Type B pancreatic cell (in vitro differentiated cells): ENCODE measurements around the gene GPBAR1. TPM values are rescaled to one million over a fixed set of nuclear protein-coding genes. Genes with fewer than 3 reads are reported as not detected.
A peak's percentile ranks its signal among the peaks of the same experiment; 100 is the strongest.

Experiments
- DNase-seq: peaks from one replicate; pipeline ENCODE4 v3.0.0; 2021; ENCODE audit warnings: mixed read lengths; ENCODE audit not compliant: unreplicated experiment; ENCODE audit errors: extremely low spot score
- H3K27ac Mint-ChIP-seq: 2 replicates; pipeline ENCODE4 v1.8.0; 2021; ENCODE audit warnings: mild to moderate bottlenecking, mixed read lengths
- H3K27me3 Mint-ChIP-seq: 2 replicates; pipeline ENCODE4 v1.8.0; 2021; ENCODE audit warnings: mixed read lengths
- H3K36me3 Mint-ChIP-seq: 2 replicates; pipeline ENCODE4 v1.8.0; 2021; ENCODE audit warnings: mixed read lengths
- H3K4me1 Mint-ChIP-seq: one replicate; pipeline ENCODE4 v1.8.0; 2021; ENCODE audit warnings: mixed read lengths; ENCODE audit not compliant: unreplicated experiment
- H3K4me3 Mint-ChIP-seq: 2 replicates; pipeline ENCODE4 v1.8.0; 2021; ENCODE audit warnings: mild to moderate bottlenecking, mixed read lengths
- H3K9me3 Mint-ChIP-seq: 2 replicates; pipeline ENCODE4 v1.8.0; 2021; ENCODE audit warnings: mixed read lengths
- CTCF ChIP-seq: fragments of 200-600 bp; sonication (generic); conservative IDR thresholded peaks from 2 replicates; pipeline ENCODE4 v1.5.0; 2021; ENCODE audit warnings: antibody characterized with exemption, mild to moderate bottlenecking
- total RNA-seq: library from RNA; stranded (reverse); gene quantifications from 2 replicates; pipeline ENCODE4 v1.2.1, GENCODE V29; 2021; ENCODE audit warnings: low replicate concordance

The GPBAR1 gene
- total RNA-seq, 1 donor from 2014 or later = 2.1 TPM

- Mint-ChIP-seq H3K27ac (no peak overlapping the region), H3K27me3 (no peaks in the 10 kb centered on the region), H3K36me3 (peaks cover 12% of the 10 kb centered on the region), H3K4me1 (peaks cover 18% of the 10 kb centered on the region), H3K9me3 (no peaks in the 10 kb centered on the region), H3K4me3 (no peak overlapping the region)
- no peak for DNase-seq
- no peak for TF ChIP-seq CTCF
These were observed 5.4 kb upstream of the GPBAR1 start for GRCh38 chr2:218255446-218255845.

- DNase-seq = no peak
- no peak for TF ChIP-seq CTCF
- Mint-ChIP-seq H3K4me1 (peaks cover 27% of the 10 kb centered on the region), H3K27me3 (no peaks in the 10 kb centered on the region), H3K36me3 (peaks cover 12% of the 10 kb centered on the region), H3K27ac (no peak overlapping the region), H3K9me3 (no peaks in the 10 kb centered on the region), H3K4me3 (no peak overlapping the region)
These were observed 4.0 kb upstream of the GPBAR1 start for GRCh38 chr2:218256612-218257350.

GRCh38 chr2:218257390-218257981, 3.3 kb upstream of the GPBAR1 start:
- no peaks in the 10 kb centered on the region for H3K9me3 Mint-ChIP-seq
- peak; percentile 73 for TF ChIP-seq CTCF
- H3K27me3 Mint-ChIP-seq = no peaks in the 10 kb centered on the region
- H3K27ac Mint-ChIP-seq = no peak overlapping the region
- H3K4me1 Mint-ChIP-seq = peaks cover 27% of the 10 kb centered on the region
- DNase-seq = no peak
- H3K4me3 Mint-ChIP-seq = no peak overlapping the region
- peaks cover 12% of the 10 kb centered on the region for H3K36me3 Mint-ChIP-seq

- Mint-ChIP-seq H3K4me3 (peak overlapping the region; percentile 32), H3K36me3 (peaks cover 14% of the 10 kb centered on the region), H3K27me3 (no peaks in the 10 kb centered on the region), H3K9me3 (no peaks in the 10 kb centered on the region), H3K4me1 (peaks cover 33% of the 10 kb centered on the region), H3K27ac (peak overlapping the region; percentile 72)
- DNase-seq = no peak
- TF ChIP-seq CTCF = no peak
These were observed 1.5 kb upstream of the GPBAR1 start for GRCh38 chr2:218259099-218259961.

GRCh38 chr2:218260166-218260565, 649 bp upstream of the GPBAR1 start:
- DNase-seq = no peak
- TF ChIP-seq CTCF = no peak
- Mint-ChIP-seq H3K4me3 (no peak overlapping the region), H3K36me3 (peaks cover 9% of the 10 kb centered on the region), H3K4me1 (peaks cover 33% of the 10 kb centered on the region), H3K27ac (peak overlapping the region; percentile 46), H3K27me3 (no peaks in the 10 kb centered on the region), H3K9me3 (no peaks in the 10 kb centered on the region)
